ENCODE data around the gene SPAG16.

GRCh38 chr2:213265679-213266078 lies 18.6 kb upstream of the SPAG16 start:
- no peak for TF ChIP-seq EZH2 (IDR thresholded peaks at IDR 0.05; ENCODE audit: low read length, missing control alignments)
- TF ChIP-seq, protein P1, sequence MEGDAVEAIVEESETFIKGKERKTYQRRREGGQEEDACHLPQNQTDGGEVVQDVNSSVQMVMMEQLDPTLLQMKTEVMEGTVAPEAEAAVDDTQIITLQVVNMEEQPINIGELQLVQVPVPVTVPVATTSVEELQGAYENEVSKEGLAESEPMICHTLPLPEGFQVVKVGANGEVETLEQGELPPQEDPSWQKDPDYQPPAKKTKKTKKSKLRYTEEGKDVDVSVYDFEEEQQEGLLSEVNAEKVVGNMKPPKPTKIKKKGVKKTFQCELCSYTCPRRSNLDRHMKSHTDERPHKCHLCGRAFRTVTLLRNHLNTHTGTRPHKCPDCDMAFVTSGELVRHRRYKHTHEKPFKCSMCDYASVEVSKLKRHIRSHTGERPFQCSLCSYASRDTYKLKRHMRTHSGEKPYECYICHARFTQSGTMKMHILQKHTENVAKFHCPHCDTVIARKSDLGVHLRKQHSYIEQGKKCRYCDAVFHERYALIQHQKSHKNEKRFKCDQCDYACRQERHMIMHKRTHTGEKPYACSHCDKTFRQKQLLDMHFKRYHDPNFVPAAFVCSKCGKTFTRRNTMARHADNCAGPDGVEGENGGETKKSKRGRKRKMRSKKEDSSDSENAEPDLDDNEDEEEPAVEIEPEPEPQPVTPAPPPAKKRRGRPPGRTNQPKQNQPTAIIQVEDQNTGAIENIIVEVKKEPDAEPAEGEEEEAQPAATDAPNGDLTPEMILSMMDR (conservative IDR thresholded peaks at IDR 0.05 in 1 of 2, IDR thresholded peaks at IDR 0.05 in 1 of 2; ENCODE audit: low read depth in 1 of 2, low read length in 2 of 2), result no peak

Measured in fibroblast of lung (primary cell).